CD4-positive, alpha-beta T cell treated with Interleukin-17A for 1 hour (primary cell): ENCODE measurements around the gene ZNHIT2.

Source experiments
- DNase-seq: peaks from one replicate; pipeline ENCODE4 v3.0.0-alpha.2; 2020

Gene ZNHIT2

DNA sequence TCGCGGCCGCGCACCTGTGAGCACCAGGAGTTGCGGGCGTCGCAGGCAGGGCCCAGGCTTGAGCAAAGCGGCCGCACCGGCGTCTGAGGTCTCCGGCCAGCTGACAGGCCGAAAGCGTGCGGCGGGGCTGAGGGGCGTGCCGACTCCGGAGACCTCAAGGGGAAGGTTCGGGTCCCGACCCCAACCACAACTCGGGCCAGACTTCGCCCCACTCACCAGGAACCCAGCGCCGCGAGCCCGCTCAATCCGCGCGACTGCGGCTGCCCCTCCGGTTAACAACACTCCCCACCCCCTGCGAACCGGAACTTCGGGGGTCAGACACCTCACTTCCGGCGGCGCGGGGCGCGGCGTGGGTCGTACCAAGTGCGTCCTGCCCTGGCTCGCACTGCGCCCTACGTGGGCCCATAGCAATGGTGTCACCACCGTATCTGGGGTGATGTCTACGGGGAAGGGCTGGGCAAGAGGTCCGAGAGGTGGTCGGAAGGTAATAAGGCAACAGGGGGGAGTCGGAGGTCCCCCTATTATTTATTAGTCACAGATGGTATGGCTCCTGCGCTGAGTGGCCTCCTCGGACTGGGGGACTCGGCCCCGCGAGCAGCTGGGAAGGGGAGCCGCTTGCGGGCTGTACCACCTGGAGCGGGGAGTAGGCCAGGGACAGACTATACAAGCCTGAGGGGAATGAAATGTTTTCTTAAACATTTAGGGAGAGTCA lies 16.9 kb upstream of the ZNHIT2 start, which contains the start of gene SYVN1:
TSS of gene SYVN1 (minus strand) at position 280 of the 712 bp plus-strand sequence. CDS start 918 bp downstream, outside the sequence.
- peak; percentile 93 for DNase-seq

DNA sequence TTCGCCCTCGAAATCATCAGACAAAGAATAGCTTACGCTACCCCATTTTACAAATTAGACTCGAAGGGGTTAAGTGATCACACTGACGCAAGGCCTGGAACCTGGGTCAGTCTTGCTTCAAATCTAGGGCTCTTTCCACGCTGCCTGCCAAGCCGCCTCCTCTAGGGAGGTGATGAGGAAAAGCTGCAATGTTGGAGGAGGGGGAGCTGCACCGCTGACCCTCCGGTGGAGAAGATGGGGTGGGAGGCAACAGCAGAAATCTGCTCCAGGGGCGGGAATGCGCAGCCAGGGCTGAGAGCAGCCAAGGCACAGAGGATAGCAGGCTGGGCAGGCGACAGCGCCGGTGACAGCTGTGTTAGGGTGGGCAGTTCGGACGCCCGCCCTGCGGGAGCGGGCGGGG lies 16.2 kb upstream of the ZNHIT2 start:
- DNase-seq, result no peak

DNA sequence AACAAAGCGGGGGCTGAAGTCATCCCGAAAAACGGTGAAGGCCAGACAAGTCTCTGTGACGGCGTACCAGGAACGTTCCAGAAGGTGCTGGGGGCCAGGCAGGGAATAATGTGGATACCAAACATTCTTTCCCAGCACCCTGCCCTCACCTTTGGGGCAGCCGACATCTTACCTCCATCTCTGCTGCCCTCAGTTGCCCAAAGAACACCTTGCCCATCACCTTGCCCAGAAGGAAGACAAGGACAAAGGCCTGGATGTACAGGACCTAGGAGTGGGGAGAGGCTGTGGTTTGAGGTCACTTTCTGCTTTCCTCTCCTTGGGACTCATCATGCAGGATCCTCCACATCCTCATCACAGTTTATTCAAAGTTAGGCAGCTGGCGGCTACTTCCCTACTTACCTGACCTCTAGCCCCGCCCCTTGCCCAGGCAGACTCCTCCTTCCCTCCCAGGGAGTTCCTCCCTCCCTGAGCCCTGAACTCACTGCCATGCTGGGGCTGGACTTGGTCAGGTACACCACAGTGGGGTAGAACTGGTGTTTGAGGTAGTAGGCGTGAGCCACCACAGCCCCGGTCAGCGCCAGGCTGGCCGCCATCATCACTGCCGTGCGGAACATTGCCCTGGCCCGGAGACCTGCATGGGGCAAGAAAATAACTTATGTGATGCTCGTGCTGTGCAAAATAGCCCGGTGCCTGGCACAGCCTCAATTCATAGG lies 15.6 kb upstream of the ZNHIT2 start:
- peak; percentile 54 for DNase-seq

DNA sequence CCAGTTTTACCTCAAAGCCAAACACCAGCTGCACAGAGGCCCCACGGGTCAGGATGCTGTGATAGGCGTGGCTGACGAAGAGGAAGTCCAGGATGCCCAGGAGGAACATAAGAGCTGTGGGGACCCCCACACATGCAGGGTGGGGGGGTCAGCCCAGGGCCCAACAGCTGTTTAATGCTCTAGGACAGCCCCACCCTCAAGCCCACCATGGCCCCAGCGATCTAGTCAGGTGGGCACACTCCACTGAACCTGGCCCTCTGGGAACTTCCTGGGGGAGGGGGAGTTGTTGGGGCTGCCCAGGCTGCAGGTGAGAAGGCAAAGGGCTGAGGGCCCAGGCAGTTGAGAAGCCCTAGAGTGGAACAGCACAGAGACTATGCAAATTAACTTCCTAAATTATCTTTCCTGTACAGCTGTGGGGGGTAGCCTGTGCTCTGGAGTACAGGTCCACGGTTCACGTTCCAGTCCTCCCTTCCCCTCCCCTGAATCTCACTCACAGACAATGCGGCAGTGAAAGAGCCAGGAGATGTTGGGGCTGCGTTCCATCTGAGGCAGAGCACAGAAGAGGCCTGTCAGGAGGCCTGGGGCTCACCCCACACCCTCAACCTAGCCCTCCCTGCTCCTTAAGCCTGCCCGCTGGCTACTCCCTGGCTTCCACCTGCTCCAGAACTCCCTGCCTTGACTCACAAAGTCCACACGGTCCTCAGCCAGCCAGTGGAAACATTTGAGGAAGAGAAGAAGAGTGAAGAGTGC lies 14.9 kb upstream of the ZNHIT2 start:
- DNase-seq, result no peak

DNA sequence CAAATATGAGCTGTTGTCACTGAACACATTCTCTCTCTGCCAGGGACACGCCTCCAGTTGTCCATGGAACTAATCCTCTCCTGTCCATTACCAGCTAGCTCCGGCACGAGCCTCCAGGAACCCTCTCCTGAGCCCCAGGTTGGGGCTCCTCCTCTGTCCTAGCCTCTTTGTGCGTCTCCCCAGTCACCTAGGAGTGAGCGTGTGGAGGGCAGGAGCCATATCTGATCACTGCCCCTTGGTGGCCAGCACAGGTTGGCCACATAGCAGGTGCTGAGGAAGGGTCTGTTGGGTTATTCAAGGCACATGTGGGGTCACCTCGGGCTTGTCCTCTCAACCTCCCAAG lies 14.4 kb upstream of the ZNHIT2 start:
- DNase-seq, result no peak

DNA sequence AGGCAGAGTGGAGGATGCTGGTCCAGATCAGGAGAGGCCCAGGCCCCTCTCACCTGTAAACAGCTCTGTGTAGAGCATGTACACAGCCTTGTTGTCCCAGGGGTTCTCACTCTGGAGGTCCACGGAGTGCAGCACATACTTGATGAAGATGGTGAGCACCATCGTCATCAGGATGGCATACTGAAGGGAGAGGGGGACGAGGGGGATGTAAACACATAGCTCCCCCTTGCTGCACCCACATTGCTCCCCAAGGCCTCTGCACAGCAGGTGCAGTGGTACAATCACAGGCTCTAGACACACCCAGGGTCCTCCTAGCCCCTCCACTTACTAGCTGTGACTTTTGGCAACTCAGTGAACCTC lies 13.9 kb upstream of the ZNHIT2 start:
- DNase-seq, result no peak

DNA sequence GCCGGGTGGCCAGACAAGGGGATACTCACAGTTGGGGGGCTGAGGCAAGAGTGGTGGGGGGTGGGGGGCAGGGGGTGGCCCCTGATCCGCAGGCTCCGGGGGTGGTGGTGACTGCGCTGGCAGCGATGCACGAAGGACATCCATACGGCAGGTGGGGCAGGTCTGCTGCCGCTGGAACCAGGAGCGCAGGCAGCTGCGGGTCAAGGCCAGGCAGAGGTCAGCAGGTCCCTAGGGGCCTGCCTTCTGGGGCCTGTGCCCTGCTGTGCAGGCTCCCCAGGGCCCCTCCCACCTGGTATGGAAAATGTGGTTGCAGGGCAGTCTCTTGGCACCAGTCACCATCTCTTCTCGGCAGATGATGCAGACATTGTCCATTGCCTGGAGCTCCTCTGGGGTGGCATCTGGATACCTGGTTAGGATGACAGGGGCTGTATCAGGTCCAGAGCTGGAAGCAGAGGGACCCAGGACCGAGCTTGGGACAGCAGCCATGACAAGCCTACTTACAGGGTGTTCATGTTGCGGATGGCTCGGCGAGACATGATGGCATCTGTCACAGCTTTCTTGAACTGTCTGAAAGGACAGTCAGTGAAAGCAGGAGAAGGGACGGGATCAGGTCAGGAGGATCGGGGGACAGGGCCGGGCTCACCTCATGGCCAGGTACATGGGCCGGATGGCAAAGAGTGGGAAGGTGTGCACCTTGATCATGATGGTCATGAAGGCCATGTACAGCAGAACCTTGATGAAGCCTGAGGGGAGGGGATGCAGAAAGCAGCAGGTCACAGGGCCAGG lies 13.3 kb upstream of the ZNHIT2 start:
- no peak for DNase-seq

DNA sequence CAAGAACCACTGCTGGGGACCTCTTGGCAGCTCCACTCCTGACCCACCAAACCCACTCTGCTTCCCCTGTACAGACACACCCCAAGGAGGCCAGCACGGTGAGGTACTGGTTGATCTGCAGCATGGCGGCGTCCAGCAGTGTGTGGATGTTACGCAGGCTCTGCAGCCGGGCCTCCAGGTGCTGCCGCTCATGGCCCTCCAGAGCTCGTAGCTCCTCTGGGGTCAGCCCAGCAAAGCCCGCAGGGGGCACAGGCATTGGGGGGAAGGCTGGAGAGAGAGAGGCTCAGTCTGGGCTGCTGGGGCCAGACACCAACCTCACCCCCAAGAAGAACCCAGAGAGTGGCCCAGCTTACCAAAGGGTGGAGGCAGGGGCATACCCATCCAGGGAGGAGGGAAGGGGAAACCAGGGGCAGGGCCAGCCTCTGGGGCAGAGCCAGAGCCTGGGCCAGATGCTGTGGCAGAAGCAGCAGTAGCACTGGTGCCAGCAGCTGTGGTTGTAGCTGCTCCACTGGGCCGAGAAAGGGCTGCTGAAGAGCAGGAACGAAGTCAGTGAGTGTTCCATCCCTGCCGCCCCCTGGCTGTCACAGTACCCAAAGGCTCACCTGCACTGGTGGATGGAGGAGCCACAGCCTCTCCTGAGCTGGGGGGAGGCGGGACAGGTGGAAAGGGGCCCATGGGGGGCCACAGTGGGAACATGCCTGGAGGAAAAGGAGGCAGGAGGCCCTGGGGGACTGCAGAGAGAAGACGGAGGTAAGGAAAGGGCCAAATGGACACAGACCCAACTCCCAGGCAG lies 12.3 kb upstream of the ZNHIT2 start:
- DNase-seq, result no peak

DNA sequence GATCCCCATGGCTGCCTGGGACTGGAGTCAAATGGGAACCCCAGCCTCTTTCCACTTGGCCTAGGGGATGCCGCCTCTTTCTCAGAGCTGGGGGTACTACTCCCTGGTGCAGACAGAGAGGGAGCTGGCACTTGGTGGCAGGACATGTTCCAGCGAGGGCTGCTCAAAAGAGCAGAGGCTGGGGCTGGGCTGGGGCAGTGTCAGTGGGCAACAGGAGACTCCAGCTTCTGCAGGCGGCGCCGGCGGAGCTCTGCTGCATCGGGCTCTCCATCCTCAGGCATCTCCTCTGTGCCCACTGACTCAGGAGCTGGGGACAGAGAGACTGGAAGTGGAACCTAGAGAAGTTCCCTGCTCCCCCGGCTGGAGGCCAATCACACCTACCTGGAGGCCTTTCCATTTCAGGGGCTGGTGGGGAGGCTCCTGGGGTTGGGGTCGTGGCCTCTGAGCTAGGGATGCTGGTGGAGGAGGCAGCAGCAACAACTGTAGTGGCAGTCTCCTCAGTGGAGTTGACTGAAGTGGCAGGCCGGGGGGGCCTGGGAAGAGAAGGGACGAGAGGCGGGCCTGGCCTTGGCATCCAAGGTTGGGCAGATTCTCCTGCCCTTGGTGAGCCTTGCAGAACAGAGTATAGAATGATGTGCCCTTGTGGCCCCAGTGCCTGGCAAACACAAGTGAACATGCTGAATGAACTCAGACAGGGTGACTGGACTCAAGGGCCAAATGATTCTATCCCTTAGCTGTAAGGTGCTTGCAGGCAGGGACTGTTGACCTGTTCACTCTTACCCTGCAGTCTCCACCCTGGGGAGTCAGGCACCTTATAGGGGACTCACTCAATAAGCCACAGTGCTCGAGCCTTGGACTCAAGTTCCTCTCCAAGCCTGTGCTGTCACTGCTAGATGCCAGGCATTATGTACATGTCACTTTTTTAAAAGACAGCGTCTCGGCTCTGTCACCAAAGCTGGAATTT lies 11.0 kb upstream of the ZNHIT2 start:
- no peak for DNase-seq

DNA sequence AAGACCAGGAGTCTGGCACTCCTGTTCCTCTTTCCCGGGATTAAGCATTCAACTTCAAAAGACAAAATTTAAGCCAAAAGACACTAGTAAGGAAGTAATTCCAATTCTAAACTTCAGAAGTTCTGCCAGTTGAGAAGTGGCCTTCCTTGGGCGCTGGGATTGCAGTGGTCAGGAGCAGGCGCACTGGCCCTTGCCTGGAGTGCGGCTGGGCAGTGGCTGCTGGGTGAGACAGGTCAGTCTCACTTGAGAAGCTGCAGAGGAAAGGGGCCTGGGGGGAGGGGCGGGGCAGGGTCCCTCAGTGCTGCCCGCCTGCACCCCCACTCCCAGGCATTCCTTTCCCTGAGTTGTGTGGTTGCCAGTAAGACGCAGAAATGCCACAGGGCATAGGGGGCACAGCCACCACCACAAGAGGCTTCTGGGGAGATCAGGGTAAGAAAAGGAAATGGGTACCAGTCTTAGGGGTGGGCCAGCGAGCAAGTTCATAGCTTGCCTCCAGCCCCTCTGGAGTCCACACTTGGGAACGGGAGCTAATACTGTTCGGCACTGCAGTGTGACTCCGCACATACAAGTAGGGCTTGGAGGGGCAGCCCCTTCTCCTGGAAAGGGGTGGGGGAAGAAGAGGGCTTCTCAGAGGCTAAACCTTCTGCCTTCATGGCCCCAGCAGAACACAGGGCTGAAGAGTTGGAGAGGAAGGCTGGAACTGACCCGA lies 10.1 kb upstream of the ZNHIT2 start:
- DNase-seq, result no peak

DNA sequence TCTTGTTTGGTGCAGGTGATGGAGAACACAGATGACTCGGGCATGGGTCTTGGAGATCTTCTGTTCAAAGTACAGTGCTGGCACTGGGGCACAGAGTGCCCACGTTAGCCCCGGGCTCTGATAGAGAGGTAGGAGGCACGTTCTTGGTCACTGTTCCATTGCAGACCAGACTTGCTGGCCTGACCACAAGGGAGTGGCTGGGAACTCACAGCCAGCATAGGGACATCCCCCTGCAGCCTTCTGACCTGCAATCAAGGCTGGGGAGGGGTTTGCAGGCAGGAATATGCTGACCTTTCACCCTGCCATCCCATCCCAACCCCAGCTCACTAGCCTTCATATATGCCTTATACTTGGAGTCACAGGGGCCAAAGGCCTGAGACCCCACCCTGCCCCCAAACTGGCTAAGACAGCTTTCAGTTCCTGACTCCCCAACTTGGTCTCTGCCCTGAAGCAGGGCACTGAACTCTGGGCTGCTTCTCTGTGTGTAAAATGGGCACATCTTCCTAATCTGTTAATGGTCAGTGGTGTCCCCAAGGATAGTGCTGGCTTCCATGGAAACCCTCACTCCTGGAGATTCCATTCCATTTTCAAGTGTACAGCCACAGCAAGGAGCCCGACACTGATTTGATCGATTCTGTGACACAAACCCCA lies 9.2 kb upstream of the ZNHIT2 start:
- no peak for DNase-seq

DNA sequence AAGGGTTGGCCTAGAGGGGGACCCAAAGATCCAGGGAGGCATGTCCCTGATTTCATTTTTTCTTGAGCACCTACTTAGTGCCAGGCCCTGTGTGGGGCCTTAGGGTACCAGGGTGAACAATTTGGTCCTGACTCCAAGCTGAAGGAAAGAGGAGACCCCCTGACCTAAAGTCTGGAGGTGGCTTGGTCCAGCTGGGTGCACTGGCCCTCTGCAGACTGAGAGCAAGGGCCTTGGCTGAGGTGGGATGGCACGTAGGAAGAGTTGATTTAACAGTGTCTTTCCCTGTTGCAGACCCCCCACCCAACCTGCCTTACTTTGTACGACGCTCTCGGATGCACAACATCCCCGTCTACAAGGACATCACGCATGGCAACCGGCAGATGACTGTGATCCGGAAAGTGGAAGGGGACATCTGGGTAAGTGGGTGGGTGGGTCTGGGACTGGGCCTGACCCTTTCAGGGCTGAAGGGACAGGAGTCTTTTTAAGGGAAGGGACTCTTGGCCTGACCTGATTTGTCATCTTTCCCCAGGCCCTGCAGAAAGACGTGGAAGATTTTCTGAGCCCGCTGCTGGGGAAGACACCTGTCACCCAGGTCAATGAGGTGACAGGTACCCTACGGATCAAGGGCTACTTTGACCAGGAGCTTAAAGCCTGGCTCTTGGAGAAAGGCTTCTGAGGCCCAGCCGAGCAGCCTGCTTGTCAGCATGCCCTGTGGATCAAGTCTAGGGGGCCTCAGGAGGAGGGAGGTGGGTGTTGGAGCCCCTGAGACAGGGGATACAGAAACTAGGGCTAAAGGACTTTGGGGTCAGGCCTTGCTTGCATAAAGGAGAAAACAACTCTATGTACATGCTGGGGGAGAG lies 7.9 kb upstream of the ZNHIT2 start:
- DNase-seq, result no peak

DNA sequence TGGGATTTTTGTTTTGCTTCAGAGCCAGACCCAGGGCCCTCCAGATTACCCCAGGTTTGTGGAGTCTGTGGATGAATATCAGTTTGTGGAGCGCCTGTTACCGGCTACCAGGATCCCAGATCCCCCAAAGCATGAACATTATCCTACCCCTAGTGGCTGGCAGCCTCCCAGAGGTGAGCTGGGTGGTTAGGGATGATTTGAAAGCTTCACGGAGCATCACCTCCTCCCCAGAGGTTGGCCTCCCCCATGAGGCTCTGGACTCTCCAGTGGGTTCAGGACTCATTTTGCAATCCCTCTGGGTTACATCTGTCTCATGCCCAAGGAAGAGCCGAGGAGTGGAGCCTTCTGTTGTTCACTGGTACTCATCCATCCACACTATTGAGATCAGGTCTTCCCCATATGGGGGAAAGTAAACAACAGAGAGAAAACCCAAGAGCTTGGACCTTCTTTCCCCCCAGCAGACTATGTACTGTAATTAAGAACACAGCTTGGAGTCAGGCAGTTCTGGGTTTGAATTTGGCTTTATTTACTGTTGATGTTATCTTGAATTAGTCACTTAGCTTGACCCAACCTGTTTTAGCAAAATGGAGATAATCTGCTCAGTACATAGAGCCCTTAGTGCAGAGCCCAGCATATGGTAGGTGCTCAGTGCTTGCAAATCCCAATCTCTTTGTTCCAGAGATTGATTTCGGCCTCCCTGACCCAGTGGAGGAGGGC lies 7.1 kb upstream of the ZNHIT2 start:
- DNase-seq, result no peak

DNA sequence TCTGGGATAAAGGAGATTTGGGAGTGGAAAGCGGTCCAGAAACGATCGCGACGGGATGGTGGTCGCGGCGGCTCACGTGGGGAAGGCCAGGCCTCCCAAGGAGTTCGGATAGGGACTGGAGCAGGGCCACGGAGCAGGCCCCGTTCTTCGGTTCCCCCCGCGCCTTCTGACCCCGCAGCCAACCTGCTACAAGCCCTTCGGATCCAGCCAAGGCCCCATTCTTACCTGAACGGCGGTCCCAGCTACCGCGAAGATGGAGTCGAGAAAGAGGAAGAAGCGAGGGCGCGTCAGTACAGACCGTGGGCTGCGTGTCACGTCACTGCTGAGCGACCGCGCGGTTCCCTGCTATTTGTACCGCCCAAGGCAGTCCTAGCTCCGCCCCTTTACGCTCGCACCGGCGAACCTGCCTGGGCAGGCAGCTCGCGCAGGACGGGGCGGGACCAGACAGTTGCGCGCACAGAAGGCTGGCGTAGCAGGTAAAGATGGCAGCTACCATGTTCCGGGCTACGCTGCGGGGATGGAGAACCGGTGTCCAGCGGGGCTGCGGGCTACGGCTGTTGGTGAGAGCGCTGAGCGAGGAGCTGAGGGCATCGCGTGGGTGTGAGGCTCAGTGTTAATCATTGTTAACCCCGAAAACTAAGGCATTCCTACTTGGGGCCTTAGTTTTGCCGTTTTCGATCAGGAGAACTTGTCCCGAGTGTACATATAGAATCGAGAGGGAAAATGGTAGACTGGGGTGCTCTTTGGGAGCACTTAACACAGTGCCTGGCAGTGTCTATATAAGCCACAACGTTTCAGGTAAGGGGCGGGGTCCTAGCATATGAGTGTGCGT lies 4.6 kb upstream of the ZNHIT2 start, which contains the start of the genes FAU and MRPL49:
TSS of gene FAU (minus strand) at position 270 of the 832 bp plus-strand sequence. CDS start 321 bp downstream, outside the sequence.
TSS of gene MRPL49 (plus strand) at position 457 of the 832 bp plus-strand sequence. CDS start at position 483, 26 bp downstream.
- DNase-seq, result peak; percentile 98

DNA sequence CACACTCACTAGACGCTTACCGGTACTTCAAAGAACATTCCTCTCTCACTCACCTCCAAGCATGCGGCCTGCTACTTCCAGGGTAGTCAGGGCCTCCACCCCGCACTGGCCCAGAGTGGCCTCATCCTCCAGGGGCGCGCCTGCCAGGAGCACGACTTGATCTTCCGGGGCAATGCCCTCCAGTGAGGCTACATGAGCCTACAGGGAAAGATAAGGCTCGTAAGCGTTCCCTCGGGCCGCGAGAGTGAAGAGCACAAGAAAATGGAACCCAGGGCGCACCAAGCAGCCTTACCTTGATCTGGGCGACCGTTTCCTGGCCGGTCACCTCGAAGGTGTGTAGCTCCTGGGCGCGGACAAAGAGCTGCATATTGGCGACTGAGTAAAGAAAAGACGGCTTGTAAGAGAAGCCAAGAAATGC lies 4.0 kb upstream of the ZNHIT2 start:
- peak; percentile 53 for DNase-seq

DNA sequence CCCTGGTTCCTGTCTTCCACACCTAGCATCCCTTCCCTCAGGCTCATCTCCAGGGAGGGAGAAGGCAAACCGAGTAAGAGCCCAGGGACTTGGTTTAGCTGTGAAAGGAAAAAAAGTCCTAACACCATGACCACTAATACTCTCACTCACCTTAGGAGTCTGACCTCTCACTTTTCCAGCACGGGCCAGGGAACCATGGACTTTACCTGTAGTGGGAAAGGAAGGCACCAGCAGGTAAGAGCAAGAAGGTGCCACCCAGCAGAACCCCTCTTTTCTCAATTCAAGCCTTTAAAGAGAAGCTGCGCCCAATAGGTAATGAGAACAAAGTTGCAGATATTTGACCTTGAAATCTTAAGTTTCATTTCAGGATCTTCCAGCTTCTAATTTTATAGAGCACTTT lies 3.3 kb upstream of the ZNHIT2 start:
- DNase-seq, result no peak

DNA sequence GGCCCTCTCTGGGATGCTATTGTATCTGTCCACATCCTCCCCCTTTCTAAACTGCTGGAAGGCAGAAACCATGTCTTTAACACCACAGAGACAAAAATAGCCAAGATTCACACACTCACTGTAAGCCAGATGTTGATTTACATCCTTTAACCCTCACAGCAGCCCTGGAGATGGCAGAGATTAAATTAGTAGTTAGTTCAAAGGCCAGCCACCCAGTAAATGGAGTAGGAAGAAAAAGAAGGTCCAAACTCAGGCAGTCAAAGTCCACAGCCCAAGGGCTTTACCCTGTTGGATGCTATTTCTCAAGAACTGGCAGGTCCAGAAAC lies 2.1 kb upstream of the ZNHIT2 start:
- DNase-seq, result no peak
